Effector memory CD4-positive, alpha-beta T cell (primary cell): ENCODE data around the gene HADHB.
"Not testable (repeated sequence)": the region's sequence is repeated elsewhere in the genome, so short reads cannot be mapped to it uniquely, and the experiment has no call there.

Source experiments
- DNase-seq, 3 donors: peaks; one replicate each; pipeline ENCODE4 v3.0.0-alpha.2; 2020
- H3K27ac ChIP-seq: 2 replicates; pipeline ENCODE4 v1.7.0; 2013; ENCODE audit warnings: mild to moderate bottlenecking, low read length, moderate library complexity; ENCODE audit not compliant: insufficient read depth, poor library complexity, severe bottlenecking
- H3K27me3 ChIP-seq: replicated peaks from 2 replicates; pipeline ENCODE4 v1.7.0; 2013; ENCODE audit warnings: mild to moderate bottlenecking, low read length; ENCODE audit not compliant: insufficient read depth, control insufficient read depth, poor library complexity, severe bottlenecking
- H3K36me3 ChIP-seq: 2 replicates; pipeline ENCODE4 v1.7.0; 2013; ENCODE audit warnings: mild to moderate bottlenecking, low read length, moderate library complexity; ENCODE audit not compliant: control insufficient read depth, insufficient read depth
- H3K4me1 ChIP-seq: 2 replicates; pipeline ENCODE4 v1.7.0; 2013; ENCODE audit warnings: low read length, mild to moderate bottlenecking; ENCODE audit not compliant: control insufficient read depth, insufficient read depth, poor library complexity, severe bottlenecking
- H3K4me3 ChIP-seq: 2 replicates; pipeline ENCODE4 v1.7.0; 2013; ENCODE audit warnings: low read length, low read depth, mild to moderate bottlenecking; ENCODE audit not compliant: insufficient read depth, poor library complexity, severe bottlenecking
- H3K9me3 ChIP-seq: 2 replicates; pipeline ENCODE4 v1.7.0; 2013; ENCODE audit warnings: mild to moderate bottlenecking, low read length, moderate library complexity; ENCODE audit not compliant: control insufficient read depth

Gene HADHB

DNA sequence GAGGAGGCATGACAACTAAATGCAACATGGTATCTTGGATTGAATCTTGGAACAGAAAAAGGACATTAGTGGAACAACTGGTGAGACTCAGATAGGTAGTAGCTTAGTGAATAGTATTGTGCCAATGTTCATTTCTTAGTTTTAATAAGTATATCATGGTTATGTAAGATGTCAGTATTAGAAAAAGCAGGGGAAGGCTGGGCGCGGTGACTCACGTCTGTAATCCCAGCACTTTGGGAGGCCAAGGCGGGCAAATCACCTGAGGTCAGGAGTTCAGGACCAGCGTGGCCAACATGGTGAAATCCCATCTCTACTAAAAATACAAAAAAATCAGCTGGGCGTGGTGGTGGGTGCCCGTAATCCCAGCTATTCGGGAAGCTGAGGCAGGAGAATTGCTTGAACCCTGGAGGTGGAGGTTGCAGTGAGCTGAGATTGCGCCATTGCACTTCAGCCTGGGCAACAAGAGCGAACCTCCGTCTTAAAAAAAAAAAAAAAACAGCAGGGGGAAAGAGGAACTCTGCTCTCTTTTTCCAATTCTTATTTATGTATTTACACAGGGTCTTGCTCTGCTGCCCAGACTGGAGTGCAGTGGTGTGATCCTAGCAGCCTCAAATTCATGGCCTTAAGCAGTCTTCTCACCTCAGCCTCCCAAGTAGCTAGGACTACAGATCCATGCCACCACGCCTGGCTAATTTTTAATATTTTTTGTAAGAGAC, 24.1 kb downstream of the HADHB start:
- peaks cover 10% of the 10 kb centered on the region for H3K36me3 ChIP-seq
- not testable (repeated sequence) for DNase-seq, H3K9me3 ChIP-seq, H3K27me3 ChIP-seq, H3K4me3 ChIP-seq, H3K4me1 ChIP-seq, H3K27ac ChIP-seq

DNA sequence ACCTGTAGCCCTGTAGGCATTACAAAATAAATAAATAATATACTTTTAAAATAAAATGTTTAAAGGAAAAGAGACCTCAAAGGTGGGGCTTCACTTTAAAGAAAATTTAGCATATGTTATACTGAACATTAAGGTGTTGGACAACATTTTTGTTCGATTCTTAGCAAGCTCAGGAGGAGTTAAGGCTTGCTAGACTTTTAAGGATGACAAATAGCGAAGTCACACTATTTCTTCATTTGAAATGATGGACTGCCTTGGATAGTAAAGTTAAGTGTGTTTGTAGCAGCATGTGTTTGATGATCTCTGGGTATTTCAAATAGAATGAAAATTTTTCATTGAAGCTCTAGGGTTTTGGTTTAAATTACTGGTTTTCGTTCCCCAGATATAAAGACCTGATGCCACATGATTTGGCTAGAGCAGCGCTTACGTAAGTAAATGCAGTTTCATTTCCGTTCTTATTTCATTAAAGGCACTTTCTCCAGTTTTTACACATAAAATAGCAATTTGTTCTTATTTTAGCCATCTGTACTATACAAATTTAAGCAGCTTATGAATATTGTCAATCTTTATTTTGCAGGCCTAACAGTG, 24.9 kb downstream of the HADHB start:
- Histone ChIP-seq H3K4me3 (no peak overlapping the region), H3K27ac (no peak overlapping the region), H3K4me1 (no peaks in the 10 kb centered on the region)

DNA sequence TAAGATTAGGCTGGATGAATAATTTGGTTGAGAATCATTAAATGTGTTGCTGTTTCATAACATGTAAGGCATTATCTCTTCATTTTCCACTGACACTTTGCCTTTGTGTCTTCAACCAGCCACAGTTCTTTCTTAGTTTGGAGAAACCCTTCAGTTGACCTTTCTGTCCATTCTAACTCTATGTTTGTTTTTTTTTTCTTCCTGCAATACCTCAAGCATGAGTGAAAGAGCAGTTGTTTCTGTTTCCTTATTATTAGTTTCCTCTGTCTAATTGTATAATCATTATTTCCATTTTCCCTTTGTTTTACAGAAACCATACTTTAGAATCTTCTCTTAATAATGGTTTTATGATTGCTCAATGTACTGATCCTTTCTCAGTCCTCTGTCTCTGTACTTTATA, 25.6 kb downstream of the HADHB start:
- no peak for DNase-seq
- no peak overlapping the region for H3K4me3 ChIP-seq

More for the DNA sequence above, 24.9 kb downstream of the HADHB start:
- peaks cover 10% of the 10 kb centered on the region for H3K36me3 ChIP-seq
- H3K9me3 ChIP-seq, result no peaks in the 10 kb centered on the region
- DNase-seq, result no peak
- no peaks in the 10 kb centered on the region for H3K27me3 ChIP-seq

DNA sequence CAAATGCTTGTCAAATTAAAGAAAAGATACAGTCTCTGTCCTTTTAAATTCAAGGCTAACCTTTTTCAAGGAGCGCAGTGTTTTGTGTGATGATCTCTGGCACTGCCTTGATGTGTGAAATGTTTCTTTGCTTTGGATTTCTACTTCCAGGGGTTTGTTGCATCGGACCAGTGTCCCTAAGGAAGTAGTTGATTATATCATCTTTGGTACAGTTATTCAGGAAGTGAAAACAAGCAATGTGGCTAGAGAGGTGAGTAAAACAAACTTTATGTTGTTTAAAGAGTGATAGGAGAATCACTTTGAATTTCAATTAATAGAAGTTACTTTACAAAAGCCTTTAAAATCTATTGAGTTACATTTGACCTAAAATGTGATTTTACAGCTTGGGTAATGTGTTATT, 28.8 kb downstream of the HADHB start:
- no peak overlapping the region for H3K27ac ChIP-seq
- no peak overlapping the region for H3K4me3 ChIP-seq

More for the DNA sequence above, 25.6 kb downstream of the HADHB start:
- H3K9me3 ChIP-seq, result no peaks in the 10 kb centered on the region
- no peak overlapping the region for H3K27ac ChIP-seq
- H3K36me3 ChIP-seq, result peaks cover 12% of the 10 kb centered on the region
- no peaks in the 10 kb centered on the region for H3K27me3 ChIP-seq
- H3K4me1 ChIP-seq, result no peaks in the 10 kb centered on the region

DNA sequence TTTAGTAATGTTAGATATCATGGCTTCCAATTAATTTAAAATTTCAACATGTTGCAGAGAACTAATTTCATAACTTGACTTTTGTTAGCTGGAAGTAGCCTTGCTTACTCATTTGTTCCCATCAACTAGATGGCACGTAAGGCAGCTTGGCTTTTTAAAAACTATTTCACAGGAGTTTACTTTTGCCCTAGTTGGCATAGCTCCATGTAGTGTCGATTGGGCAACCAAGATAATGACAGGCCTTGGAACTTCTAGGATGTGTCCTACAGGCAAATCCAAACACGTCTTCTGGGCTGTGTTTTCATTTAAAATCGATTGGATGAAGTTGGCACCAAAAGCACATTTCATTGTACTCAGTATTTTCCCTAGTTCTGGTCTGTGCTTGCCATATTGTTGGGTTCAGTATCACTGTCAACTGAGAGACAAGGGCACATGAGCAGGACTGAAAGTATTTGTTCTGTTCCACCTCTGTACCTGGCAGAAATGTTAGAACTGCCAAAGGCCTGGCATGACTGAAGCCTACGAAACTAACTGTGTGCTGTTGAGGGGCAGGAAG, 29.4 kb downstream of the HADHB start:
- DNase-seq, result no peak

More for the DNA sequence above, 28.8 kb downstream of the HADHB start:
- no peaks in the 10 kb centered on the region for H3K4me1 ChIP-seq
- H3K9me3 ChIP-seq, result no peaks in the 10 kb centered on the region
- no peak for DNase-seq
- no peaks in the 10 kb centered on the region for H3K27me3 ChIP-seq
- H3K36me3 ChIP-seq, result peaks cover 28% of the 10 kb centered on the region

DNA sequence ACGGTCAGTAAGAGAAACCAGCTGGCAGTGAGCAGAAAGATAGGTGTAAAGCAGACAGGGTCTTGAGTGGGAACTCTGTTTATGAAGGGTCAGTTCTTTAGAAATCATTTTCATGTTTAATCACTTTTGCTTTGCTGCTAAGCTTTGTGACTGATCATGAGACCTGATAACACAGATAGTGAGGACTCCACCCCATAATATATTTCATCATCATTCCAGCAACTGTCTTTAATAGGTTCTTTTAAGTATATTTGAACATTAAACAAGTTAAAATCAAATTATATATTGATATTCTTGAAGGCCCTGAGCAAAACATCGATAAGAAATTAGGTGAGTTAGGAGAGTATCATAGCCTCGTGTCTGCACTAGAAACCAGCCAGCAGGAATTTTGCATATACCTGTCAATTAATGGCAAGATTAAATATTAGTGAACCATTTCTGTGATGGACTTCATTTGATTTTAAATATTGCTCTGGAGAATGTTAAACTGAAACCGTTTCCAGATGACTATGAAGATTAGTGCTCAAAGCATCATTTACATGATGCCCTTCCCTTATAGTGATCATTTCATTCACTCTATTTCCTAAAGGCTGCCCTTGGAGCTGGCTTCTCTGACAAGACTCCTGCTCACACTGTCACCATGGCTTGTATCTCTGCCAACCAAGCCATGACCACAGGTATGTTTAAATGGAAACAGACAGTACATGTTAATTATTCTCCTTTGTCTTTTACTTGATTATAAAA, 31.9 kb downstream of the HADHB start:
- Histone ChIP-seq H3K36me3 (peaks cover 54% of the 10 kb centered on the region), H3K4me3 (no peak overlapping the region), H3K9me3 (no peaks in the 10 kb centered on the region), H3K27me3 (no peaks in the 10 kb centered on the region), H3K27ac (no peak overlapping the region), H3K4me1 (no peaks in the 10 kb centered on the region)
- no peak for DNase-seq

More for the DNA sequence above, 29.4 kb downstream of the HADHB start:
- no peaks in the 10 kb centered on the region for H3K9me3 ChIP-seq
- peaks cover 35% of the 10 kb centered on the region for H3K36me3 ChIP-seq
- no peak overlapping the region for H3K27ac ChIP-seq
- no peaks in the 10 kb centered on the region for H3K27me3 ChIP-seq
- no peaks in the 10 kb centered on the region for H3K4me1 ChIP-seq
- no peak overlapping the region for H3K4me3 ChIP-seq

DNA sequence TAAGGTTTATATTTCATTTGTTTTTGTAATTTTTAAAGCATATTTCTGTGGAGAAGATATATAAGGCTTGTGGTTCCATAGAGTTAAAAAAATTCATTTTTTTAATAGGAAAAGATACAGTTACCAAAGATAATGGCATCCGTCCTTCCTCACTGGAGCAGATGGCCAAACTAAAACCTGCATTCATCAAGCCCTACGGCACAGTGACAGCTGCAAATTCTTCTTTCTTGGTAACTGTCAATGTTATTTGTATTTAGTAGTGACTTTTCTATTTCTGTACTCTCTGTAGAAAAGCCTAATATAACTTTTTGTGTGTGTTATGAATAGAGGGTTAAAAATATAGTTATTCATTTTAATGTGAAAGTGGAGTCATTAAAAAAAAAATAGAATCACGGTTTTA, 35.1 kb downstream of the HADHB start:
- Histone ChIP-seq H3K9me3 (no peaks in the 10 kb centered on the region), H3K27me3 (no peaks in the 10 kb centered on the region), H3K27ac (no peak overlapping the region), H3K4me1 (no peaks in the 10 kb centered on the region), H3K36me3 (peaks cover 67% of the 10 kb centered on the region), H3K4me3 (no peak overlapping the region)
- no peak for DNase-seq

DNA sequence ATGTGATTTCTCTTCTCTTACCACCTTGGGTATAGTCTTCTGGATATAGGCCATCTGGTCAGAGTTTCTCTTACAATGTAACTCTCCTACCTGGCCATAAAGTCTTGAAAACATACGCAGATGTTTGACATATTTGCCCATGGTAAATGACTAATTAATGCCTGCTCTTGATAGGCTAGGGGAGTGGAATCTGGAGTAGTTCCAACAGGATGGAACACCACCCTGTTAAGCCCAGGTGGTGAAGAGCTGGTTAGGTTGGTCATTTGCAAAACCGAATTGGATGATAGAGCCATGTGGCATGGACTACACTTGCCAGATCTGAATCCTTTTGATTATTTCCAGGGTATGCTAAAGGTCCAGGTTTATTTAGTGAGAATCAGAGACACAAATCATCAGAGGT, 36.5 kb downstream of the HADHB start:
- Histone ChIP-seq H3K27ac (no peak overlapping the region), H3K36me3 (peaks cover 68% of the 10 kb centered on the region), H3K9me3 (no peaks in the 10 kb centered on the region), H3K27me3 (no peaks in the 10 kb centered on the region), H3K4me1 (no peaks in the 10 kb centered on the region), H3K4me3 (no peak overlapping the region)
- no peak for DNase-seq

DNA sequence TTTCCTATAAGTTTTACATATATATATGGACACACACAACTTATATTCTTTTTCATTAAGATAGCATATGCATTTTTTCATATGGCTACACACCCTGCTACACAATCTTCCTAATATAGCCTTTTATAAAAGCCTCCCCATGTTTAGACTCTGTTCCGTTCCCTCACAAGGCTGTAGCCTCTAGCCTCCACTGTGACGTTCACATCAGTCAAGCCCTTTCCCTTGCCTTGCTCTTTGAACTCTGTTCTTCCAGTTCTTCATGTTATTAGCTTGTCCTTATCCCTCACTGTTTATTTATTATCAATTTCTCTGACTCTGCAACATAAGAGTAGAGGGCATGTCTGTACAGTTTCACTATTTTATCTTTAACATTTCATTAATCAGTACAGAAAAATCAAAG, 38.9 kb downstream of the HADHB start:
- Histone ChIP-seq H3K9me3 (no peaks in the 10 kb centered on the region), H3K4me3 (no peak overlapping the region), H3K36me3 (peaks cover 52% of the 10 kb centered on the region), H3K4me1 (no peaks in the 10 kb centered on the region), H3K27me3 (no peaks in the 10 kb centered on the region), H3K27ac (no peak overlapping the region)
- no peak for DNase-seq

DNA sequence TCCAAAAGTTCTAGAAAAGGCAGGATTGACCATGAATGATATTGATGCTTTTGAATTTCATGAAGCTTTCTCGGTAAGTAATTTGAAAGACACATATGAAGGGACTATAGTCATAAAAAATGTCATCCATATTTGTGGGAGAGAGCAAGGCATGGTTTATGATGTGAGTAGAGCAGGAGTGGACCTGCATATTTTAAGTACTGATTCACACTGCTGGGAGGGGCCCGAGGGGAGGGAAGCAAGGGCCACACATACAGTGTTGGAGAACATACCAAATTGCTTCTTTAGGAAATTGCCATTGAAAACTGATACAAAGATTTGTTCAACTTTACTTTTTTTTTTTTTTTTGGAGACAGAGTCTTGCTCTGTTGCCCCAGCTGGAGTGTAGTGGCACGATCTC, 39.4 kb downstream of the HADHB start:
- Histone ChIP-seq H3K9me3 (no peaks in the 10 kb centered on the region), H3K36me3 (peaks cover 47% of the 10 kb centered on the region)
- no peak for DNase-seq

More for the DNA sequence above, 39.4 kb downstream of the HADHB start:
- Histone ChIP-seq H3K27ac (no peak overlapping the region), H3K4me3 (no peak overlapping the region), H3K27me3 (no peaks in the 10 kb centered on the region), H3K4me1 (no peaks in the 10 kb centered on the region)
